CD14-positive monocyte (primary cell): ENCODE results near the gene CBX5. TPM values are rescaled to one million over a fixed set of nuclear protein-coding genes. Genes with fewer than 3 reads are reported as not detected.

ENCODE experiments used
- DNase-seq, 3 donors: peaks; one replicate each; pipeline ENCODE4 v3.0.0-alpha.2; 2011 to 2022
- H2AFZ ChIP-seq: 2 replicates; pipeline ENCODE4 v1.6.0; 2012; ENCODE audit warnings: mild to moderate bottlenecking, low read depth, low read length, inconsistent platforms; ENCODE audit not compliant: insufficient read depth, poor library complexity, severe bottlenecking
- H3K27ac ChIP-seq, 2 donors: 1 replicate in 1 of 2; 2 replicates in 1 of 2; pipeline ENCODE4 v1.5.1; 2012 to 2013; ENCODE audit warnings: low read length in 2 of 2, control low read depth in 1 of 2, inconsistent platforms in 1 of 2, low read depth in 1 of 2, mild to moderate bottlenecking in 1 of 2
- H3K27me3 ChIP-seq, 2 donors: one replicate each; pipeline versions ENCODE4 v1.6.0 to v1.6.1; 2011 to 2013; ENCODE audit warnings: low read length in 2 of 2; ENCODE audit not compliant: control insufficient read depth in 2 of 2, insufficient read depth in 2 of 2
- H3K36me3 ChIP-seq, 2 donors: replicated peaks in 1 of 2; 1 replicate in 1 of 2; 2 replicates in 1 of 2; pipeline versions ENCODE4 v1.5.1 to v1.6.1; 2012 to 2013; ENCODE audit warnings: low read length in 2 of 2, control low read depth in 1 of 2, inconsistent platforms in 1 of 2, mild to moderate bottlenecking in 1 of 2; ENCODE audit not compliant: insufficient read depth in 2 of 2, control insufficient read depth in 1 of 2
- H3K4me1 ChIP-seq, 2 donors: 1 replicate in 1 of 2; 2 replicates in 1 of 2; pipeline versions ENCODE4 v1.5.1 to v1.6.1; 2012 to 2013; ENCODE audit warnings: low read length in 2 of 2, control low read depth in 1 of 2, inconsistent platforms in 1 of 2, mild to moderate bottlenecking in 1 of 2, moderate library complexity in 1 of 2; ENCODE audit not compliant: insufficient read depth in 2 of 2, control insufficient read depth in 1 of 2
- H3K4me2 ChIP-seq: replicated peaks from 2 replicates; pipeline ENCODE3; 2012; ENCODE audit warnings: low read length, moderate library complexity, mild to moderate bottlenecking; ENCODE audit not compliant: poor library complexity, severe bottlenecking; ENCODE audit errors: extremely low read depth
- H3K4me3 ChIP-seq, 3 experiments: fragments of 200-600 bp in 1 of 3; sonication (generic) in 1 of 3; replicated peaks in 1 of 3; 1 replicate in 2 of 3; 2 replicates in 1 of 3; pipeline ENCODE4 v1.5.1; 2011 to 2013; ENCODE audit warnings: low read length in 3 of 3, mild to moderate bottlenecking in 3 of 3, control low read depth in 2 of 3, low read depth in 2 of 3, inconsistent platforms in 1 of 3, moderate library complexity in 1 of 3
- H3K79me2 ChIP-seq: 2 replicates; pipeline ENCODE4 v1.6.0; 2012; ENCODE audit warnings: mild to moderate bottlenecking, control low read depth, inconsistent platforms, low read length, moderate library complexity; ENCODE audit not compliant: insufficient read depth
- H3K9ac ChIP-seq: 2 replicates; pipeline ENCODE4 v1.6.0; 2017; ENCODE audit warnings: low read length, mild to moderate bottlenecking; ENCODE audit not compliant: insufficient read depth, poor library complexity, severe bottlenecking
- H3K9me3 ChIP-seq, 2 donors: replicated peaks in 1 of 2; 1 replicate in 1 of 2; 2 replicates in 1 of 2; pipeline versions ENCODE4 v1.5.1 to v1.6.1; 2012 to 2013; ENCODE audit warnings: low read length in 2 of 2, control low read depth in 1 of 2; ENCODE audit not compliant: control insufficient read depth in 1 of 2, insufficient read depth in 1 of 2
- H4K20me1 ChIP-seq: 2 replicates; pipeline ENCODE4 v1.6.0; 2012; ENCODE audit warnings: mild to moderate bottlenecking, low read length, control low read depth, moderate library complexity; ENCODE audit not compliant: insufficient read depth
- H3K27ac Mint-ChIP-seq, 7 donors: one replicate each; pipeline ENCODE4 v1.8.0; 2020; ENCODE audit warnings: mild to moderate bottlenecking in 7 of 7, mixed read lengths in 7 of 7, moderate library complexity in 6 of 7, inconsistent platforms in 2 of 7
- H3K27me3 Mint-ChIP-seq, 3 donors: one replicate each; pipeline ENCODE4 v1.8.0; 2021 to 2022; ENCODE audit warnings: low read depth in 3 of 3, mild to moderate bottlenecking in 3 of 3, mixed read lengths in 3 of 3, moderate library complexity in 3 of 3, inconsistent platforms in 1 of 3
- H3K36me3 Mint-ChIP-seq, 2 donors: one replicate each; pipeline ENCODE4 v1.8.0; 2020; ENCODE audit warnings: mixed read lengths in 2 of 2, inconsistent platforms in 1 of 2, mild to moderate bottlenecking in 1 of 2
- H3K4me1 Mint-ChIP-seq: one replicate; pipeline ENCODE4 v1.8.0; 2020; ENCODE audit warnings: mild to moderate bottlenecking, mixed read lengths
- H3K4me3 Mint-ChIP-seq, 2 donors: one replicate each; pipeline ENCODE4 v1.8.0; 2020; ENCODE audit warnings: mild to moderate bottlenecking in 2 of 2, mixed read lengths in 2 of 2, moderate library complexity in 1 of 2
- H3K9me3 Mint-ChIP-seq, 7 donors: one replicate each; pipeline ENCODE4 v1.8.0; 2020 to 2022; ENCODE audit warnings: mixed read lengths in 7 of 7, mild to moderate bottlenecking in 6 of 7, moderate library complexity in 6 of 7, inconsistent platforms in 2 of 7
- WGBS: methylation state at CpG from one replicate; pipeline ENCODE4 v1.1.5; 2013; ENCODE audit warnings: missing lambda C conversion rate; ENCODE audit not compliant: insufficient coverage; 5-methylcytosine and 5-hydroxymethylcytosine counted together
- intact Hi-C, 2 donors: fragments of 100-400 bp; cut with micrococcal nuclease; formaldehyde crosslinking; loops; one replicate each; pipeline versions ENCODE4 v1.15.0 to v1.15.1; 2023
- polyA plus RNA-seq, 3 donors: library from polyadenylated mRNA; depleted of rRNA in 1 of 3; unstranded in 2 of 3; stranded (reverse) in 1 of 3; fragments of 300-500 nt in 2 of 3; fragments of >200 nt in 1 of 3; fragmentation: Illumina TruSeq in 2 of 3; gene quantifications; 1 replicate in 2 of 3; 2 replicates in 1 of 3; pipeline ENCODE4 v1.2.3, GENCODE V29; 2012 to 2021
- TF ChIP-seq, protein P1 (sequence below): fragments of 200-600 bp; IDR thresholded peaks from one replicate; pipeline ENCODE4 v1.8.0; 2022; ENCODE audit warnings: antibody characterized with exemption, mild to moderate bottlenecking

CBX5 gene
- polyA plus RNA-seq, 3 donors = 2.9 to 5.4 (median 4.8) TPM

DNA sequence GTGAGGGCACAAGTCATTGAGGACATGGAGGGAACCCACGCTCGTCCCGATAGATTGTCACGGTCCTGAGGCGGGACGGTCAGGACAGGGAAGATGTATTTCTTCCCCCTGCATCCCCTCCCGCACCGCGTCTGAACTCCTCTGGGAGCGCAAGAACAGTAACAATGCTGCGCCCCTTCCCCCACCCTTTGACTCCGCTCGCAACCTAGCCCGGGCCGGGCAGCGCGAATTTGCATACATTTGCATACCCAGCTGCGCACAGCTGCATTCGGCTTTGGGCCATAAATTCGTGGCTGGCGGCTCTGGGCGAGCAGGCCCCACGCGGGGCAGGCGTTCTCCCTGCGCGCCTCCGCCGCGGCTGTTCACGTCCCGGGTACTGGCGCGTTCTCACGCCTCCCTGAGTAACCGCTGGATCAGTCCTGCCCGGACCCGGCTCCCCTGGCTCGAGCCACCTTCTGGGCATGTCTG is 62.1 kb downstream of the CBX5 start:
- no peak overlapping the region for H3K9ac ChIP-seq
- H3K27ac Mint-ChIP-seq = no peak overlapping the region

DNA sequence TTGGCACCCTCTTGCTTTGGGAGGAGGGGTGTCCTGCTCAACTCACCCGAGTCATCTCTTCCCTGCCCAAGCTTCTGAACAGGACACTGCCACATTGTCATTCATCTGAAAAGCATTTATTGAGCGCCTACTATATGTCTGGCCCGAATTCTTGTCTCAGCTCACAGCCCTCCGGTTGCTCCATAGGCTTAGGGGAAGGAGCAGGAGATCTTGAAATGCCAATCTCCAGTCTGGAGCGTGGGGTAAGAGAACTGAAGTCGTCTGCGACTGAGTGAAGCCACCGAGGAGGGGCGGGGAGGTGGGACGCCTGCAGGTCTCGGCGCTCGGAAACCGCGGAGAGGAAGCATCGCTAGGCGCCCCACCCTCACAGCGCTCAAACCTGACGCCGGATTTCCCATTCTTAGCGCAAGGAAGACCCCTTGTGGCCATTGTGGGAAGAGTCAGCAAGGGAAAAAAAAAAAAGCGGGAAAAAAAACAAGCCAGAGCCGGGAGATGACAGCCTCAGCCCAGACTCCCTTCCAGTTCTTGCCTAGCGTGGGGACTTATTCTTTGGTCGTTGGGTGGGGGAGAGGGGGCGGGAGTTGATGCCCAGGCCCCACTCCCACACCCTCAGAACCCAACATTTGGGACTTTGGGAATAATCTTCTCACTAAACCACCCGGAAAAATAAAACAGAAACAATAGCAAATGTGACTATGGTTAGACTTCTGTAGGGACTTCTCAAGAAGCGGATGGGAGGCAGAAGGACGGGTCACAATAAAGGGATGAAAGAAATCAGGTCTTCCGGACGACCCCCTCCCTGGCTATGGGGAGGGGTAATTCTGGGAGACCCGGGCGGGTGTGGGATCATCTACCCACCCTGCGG is 62.9 kb downstream of the CBX5 start:
- Histone ChIP-seq H3K36me3 (no peaks in the 10 kb centered on the region), H4K20me1 (no peaks in the 10 kb centered on the region), H3K9me3 (no peaks in the 10 kb centered on the region), H3K79me2 (no peaks in the 10 kb centered on the region), H3K27ac (no peak overlapping the region), H3K4me1 (peaks cover 32 to 38% of the 10 kb centered on the region in 2 donors), H3K9ac (no peak overlapping the region), H3K4me2 (peak overlapping the region; percentile 76), H2AFZ (peak overlapping the region; percentile 19), H3K27me3 (peaks cover 8 to 49% of the 10 kb centered on the region in 2 donors), H3K4me3 (peak overlapping the region in 2 of 3 experiments; percentile 20 to 67)
- DNase-seq = peak; percentile 58 to 76 (median 70)
- Mint-ChIP-seq H3K27ac (peak overlapping the region in 6 of 7 donors; percentile 33 to 75 (median 48)), H3K36me3 (peaks cover 0 to 3% of the 10 kb centered on the region in 2 donors), H3K27me3 (peaks cover 51 to 61% (median 60%) of the 10 kb centered on the region in 3 donors), H3K4me1 (peaks cover 37% of the 10 kb centered on the region), H3K4me3 (peak overlapping the region; percentile 57 to 87), H3K9me3 (peaks cover 0 to 5% (median 3%) of the 10 kb centered on the region in 7 donors)
- intact Hi-C loops = no loop called here
- 0% methylated on average over 17 of the region's 34 CpGs for WGBS
- TF ChIP-seq, protein P1, sequence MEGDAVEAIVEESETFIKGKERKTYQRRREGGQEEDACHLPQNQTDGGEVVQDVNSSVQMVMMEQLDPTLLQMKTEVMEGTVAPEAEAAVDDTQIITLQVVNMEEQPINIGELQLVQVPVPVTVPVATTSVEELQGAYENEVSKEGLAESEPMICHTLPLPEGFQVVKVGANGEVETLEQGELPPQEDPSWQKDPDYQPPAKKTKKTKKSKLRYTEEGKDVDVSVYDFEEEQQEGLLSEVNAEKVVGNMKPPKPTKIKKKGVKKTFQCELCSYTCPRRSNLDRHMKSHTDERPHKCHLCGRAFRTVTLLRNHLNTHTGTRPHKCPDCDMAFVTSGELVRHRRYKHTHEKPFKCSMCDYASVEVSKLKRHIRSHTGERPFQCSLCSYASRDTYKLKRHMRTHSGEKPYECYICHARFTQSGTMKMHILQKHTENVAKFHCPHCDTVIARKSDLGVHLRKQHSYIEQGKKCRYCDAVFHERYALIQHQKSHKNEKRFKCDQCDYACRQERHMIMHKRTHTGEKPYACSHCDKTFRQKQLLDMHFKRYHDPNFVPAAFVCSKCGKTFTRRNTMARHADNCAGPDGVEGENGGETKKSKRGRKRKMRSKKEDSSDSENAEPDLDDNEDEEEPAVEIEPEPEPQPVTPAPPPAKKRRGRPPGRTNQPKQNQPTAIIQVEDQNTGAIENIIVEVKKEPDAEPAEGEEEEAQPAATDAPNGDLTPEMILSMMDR = peak; percentile 79

More for the DNA sequence above, 62.1 kb downstream of the CBX5 start:
- Histone ChIP-seq H3K9me3 (no peaks in the 10 kb centered on the region), H3K4me2 (no peak overlapping the region), H3K27ac (no peak overlapping the region), H3K4me1 (peaks cover 32 to 38% of the 10 kb centered on the region in 2 donors), H3K79me2 (no peaks in the 10 kb centered on the region), H3K27me3 (peaks cover 8 to 44% of the 10 kb centered on the region in 2 donors), H3K36me3 (no peaks in the 10 kb centered on the region), H2AFZ (no peak overlapping the region), H4K20me1 (no peaks in the 10 kb centered on the region), H3K4me3 (peak overlapping the region in 1 of 3 experiments; percentile 67)
- H3K9me3 Mint-ChIP-seq = peaks cover 0 to 5% (median 3%) of the 10 kb centered on the region in 7 donors
- H3K27me3 Mint-ChIP-seq = peaks cover 45 to 58% (median 55%) of the 10 kb centered on the region in 3 donors
- H3K4me1 Mint-ChIP-seq = peaks cover 37% of the 10 kb centered on the region
- TF ChIP-seq, protein P1 = no peak
- H3K36me3 Mint-ChIP-seq = peaks cover 0 to 3% of the 10 kb centered on the region in 2 donors
- H3K4me3 Mint-ChIP-seq = peak overlapping the region in 1 of 2 donors; percentile 87
- WGBS = 25% methylated on average over 39 of the region's 39 CpGs
- no peak for DNase-seq
- intact Hi-C loops = no loop called here
